Measurements from ENCODE around the gene FRMD4A.
"Not testable (repeated sequence)": the region's sequence is repeated elsewhere in the genome, so short reads cannot be mapped to it uniquely, and the experiment has no call there.

FRMD4A gene

GRCh38 chr10:13767148-13767547 is 563.6 kb downstream of the FRMD4A start:
- not testable (repeated sequence) for DNase-seq

GRCh38 chr10:13765641-13766341 is 564.9 kb downstream of the FRMD4A start:
- DNase-seq, result no peak

GRCh38 chr10:13761490-13762091 is 569.1 kb downstream of the FRMD4A start:
- DNase-seq, result no peak

- DNase-seq, result no peak
Observed at GRCh38 chr10:13759168-13759567, 571.6 kb downstream of the FRMD4A start.

- no peak for DNase-seq
Observed at GRCh38 chr10:13758756-13759155, 572.0 kb downstream of the FRMD4A start.

GRCh38 chr10:13758312-13758711 is 572.4 kb downstream of the FRMD4A start:
- no peak for DNase-seq

- DNase-seq, result no peak
Observed at GRCh38 chr10:13754277-13754676, 576.4 kb downstream of the FRMD4A start.

- DNase-seq, result no peak
Observed at GRCh38 chr10:13751191-13751764, 579.4 kb downstream of the FRMD4A start.

GRCh38 chr10:13750299-13751190 is 580.2 kb downstream of the FRMD4A start:
- no peak for DNase-seq

- no peak for DNase-seq
Observed at GRCh38 chr10:13745271-13745670, 585.5 kb downstream of the FRMD4A start.

- DNase-seq, result no peak
Observed at GRCh38 chr10:13743963-13744362, 586.8 kb downstream of the FRMD4A start.

- no peak for DNase-seq
Observed at GRCh38 chr10:13743101-13743693, 587.5 kb downstream of the FRMD4A start.

- DNase-seq, result no peak
Observed at GRCh38 chr10:13741438-13741837, 589.3 kb downstream of the FRMD4A start.

- no peak for DNase-seq
Observed at GRCh38 chr10:13740461-13740860, 590.3 kb downstream of the FRMD4A start.

- DNase-seq, result no peak
Observed at GRCh38 chr10:13739183-13739582, 591.5 kb downstream of the FRMD4A start.

- DNase-seq, result no peak
Observed at GRCh38 chr10:13736506-13736905, 594.2 kb downstream of the FRMD4A start.

- no peak for DNase-seq
Observed at GRCh38 chr10:13734151-13734550, 596.6 kb downstream of the FRMD4A start.

- DNase-seq, result no peak
Observed at GRCh38 chr10:13733071-13733470, 597.7 kb downstream of the FRMD4A start.

GRCh38 chr10:13732465-13732881 is 598.3 kb downstream of the FRMD4A start:
- no peak for DNase-seq

GRCh38 chr10:13731799-13732198 is 598.9 kb downstream of the FRMD4A start:
- DNase-seq, result no peak

GRCh38 chr10:13730956-13731355 is 599.8 kb downstream of the FRMD4A start:
- DNase-seq, result no peak

- DNase-seq, result no peak
Observed at GRCh38 chr10:13730306-13730652, 600.4 kb downstream of the FRMD4A start.

Measured in amniotic stem cell (primary cell).